SKM-1 (cell line): ENCODE results near the gene TMBIM1.
"Not testable (repeated sequence)": the region's sequence is repeated elsewhere in the genome, so short reads cannot be mapped to it uniquely, and the experiment has no call there.

ENCODE experiments used
- DNase-seq: peaks from one replicate; lab custom pipeline; 2025; ENCODE audit not compliant: unreplicated experiment; lab: John Stamatoyannopoulos, UW

The TMBIM1 gene

DNA sequence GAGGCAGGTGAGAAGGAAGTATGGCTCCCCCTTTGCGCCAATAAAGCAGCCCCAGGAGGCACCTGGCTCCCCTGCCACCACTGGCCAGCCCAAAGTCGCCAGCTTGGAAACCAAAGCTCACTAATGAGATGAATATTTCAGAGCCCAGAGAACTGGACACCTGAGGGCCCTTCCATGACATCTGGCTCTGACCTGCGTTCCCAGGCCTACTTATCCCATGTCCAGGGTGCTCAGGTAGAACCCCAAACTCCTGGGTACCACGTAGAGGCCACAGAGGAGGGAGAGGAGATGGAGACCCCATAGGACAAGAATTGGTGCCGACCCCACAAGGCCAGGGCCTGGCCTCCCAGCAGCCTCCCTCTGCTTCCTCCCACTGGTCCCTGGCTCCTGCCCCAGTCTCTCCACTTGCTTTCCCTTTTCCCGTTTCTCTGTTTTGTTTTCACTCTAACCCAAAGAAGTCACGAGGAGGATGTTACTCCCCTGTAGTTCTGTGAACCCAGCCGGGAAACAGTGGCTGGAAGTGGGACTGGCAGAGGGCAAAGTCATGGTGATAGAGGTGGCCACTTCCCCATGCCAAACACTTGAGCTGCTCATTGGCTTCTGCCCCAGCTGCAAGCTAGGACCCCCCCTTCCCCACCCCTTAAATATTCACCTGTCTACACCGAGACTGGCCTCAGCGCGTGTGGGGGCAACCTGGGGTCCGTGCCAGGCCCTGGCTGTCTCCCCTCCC lies 820 bp downstream of the TMBIM1 start:
- DNase-seq = no peak

DNA sequence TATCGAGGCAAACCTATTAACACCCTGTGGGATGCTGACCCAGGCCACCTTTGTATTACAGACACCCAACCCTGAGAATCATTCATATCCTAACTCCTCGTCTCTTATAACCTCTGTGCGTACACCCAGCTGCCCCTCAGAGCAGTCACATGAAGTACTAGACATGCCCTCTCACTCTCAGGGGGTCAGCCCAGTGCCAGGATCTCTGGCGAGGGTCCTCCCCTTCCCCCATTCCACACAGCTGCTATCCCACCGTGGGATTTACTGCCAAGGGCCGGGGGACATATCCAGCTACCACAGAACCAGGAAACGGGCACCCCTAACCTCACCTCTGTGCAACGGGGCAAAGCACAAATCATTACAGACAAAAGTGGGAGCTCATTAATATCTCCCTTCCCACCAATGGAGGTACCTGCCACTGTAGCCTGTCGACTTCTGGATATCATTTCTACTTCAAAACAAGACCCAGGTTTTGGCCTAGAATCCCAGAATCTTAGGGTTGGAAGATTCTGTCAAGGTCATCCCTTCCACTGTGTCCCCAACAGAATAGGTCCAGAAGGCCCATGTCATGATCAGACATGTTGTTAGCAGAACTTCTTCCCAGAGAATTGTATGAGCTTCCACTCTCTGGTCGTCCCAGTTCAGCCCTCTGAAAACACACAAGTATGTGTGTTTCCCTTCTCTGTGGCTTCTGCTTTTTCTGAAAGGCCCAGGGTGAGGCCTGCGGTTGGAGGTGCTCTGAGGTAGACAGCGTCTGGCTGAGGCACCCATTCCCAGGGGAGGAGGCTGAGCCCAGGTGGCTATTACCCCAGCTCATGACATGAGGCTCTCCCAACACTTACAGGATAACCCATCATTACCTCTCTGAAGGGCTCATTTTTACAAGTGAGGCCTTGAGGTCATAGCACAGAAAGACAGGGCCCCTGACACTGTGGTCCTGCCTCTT lies 1.7 kb downstream of the TMBIM1 start:
- DNase-seq = peak; percentile 47

DNA sequence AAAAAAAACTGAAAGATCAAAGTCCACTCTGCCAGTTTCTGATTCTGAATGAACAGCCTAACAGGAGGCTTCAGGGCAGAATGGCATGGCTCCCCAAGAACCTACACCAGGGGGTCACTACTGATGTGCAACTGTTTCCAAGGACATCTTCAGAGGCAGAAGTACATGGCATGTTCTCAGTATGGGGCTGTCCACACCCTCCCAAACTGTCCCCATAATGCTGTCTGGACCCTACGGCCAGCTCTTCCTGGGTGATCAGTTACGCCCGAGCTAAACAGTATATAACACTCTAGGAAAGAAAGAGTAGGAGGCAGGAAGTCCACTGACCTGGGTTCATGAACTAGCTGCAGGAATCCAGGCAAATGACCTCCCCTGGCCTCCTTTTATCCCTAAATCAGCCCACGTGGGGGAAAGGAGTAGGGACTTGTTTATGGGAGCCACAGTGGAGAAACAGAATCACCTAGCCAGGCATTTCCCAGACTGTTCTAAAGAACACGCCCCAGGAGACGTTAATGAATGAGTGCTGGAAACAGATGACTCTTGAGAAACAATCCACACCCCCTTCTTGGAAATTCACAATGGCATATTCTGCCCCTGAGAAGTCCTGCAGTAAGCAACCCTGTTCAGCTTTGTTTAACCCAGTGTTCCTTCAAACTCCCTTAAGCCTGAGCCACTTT lies 2.5 kb downstream of the TMBIM1 start:
- DNase-seq = no peak

DNA sequence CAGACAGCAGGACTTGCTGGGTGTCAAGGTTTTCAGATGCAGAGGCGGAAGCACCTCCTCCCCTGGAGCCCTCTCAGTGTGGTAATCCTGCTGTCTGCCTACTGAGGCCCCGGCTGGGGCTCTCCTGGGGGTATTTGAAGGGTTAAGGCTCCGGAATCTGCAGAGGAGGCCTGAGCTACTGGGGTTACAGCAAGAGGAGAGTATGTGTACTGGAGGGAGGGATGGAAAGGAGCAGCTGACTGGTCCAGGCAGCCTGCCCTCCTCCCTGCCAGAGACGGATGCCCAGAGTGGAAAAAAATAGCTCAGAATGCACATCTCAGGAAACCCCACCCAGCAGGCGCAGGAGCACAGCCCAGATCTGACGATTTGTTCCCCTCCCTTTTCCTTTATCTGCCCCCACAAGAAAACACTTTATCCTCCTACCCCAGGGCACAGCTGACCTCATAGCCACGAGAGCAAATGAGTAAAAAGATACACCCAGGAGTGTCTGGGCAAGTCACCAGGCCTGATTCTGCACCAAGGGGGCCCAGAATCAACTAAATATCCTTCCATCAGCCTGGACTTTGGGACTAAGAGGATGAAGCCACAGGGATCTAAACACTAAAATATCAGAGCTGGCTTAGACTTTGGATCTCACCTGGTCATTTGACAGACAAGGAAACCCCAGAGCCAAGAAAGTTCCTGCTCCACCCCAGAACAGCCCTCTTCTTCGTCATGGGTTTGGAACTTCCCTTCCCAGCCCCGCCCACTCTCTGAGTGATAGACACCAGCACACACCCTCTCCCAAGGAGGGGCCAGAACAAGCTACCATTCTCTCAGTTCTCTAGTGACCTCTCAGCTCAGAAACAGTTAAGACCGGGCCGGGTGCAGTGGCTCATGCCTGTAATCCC lies 5.5 kb downstream of the TMBIM1 start:
- peak; percentile 84 for DNase-seq

DNA sequence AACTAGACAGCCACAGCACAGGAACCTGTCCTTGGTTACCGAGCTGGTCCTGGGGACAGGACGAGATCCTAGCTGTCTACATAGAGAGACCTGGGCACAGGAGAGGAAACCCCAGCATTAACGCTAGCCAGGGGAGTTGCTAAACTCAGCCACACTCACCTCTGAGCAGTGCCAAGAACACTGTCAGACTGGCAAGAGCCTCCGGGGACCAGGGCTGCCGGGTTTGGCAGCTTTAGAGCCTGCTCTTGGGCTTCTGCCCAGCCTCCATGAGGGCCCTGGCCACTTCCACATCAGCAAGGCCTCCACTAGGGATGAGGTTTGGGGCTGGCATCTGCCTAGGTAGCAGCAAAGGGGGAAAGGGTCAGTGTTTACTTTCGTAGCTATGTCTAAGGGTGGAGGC lies 6.7 kb downstream of the TMBIM1 start:
- no peak for DNase-seq

DNA sequence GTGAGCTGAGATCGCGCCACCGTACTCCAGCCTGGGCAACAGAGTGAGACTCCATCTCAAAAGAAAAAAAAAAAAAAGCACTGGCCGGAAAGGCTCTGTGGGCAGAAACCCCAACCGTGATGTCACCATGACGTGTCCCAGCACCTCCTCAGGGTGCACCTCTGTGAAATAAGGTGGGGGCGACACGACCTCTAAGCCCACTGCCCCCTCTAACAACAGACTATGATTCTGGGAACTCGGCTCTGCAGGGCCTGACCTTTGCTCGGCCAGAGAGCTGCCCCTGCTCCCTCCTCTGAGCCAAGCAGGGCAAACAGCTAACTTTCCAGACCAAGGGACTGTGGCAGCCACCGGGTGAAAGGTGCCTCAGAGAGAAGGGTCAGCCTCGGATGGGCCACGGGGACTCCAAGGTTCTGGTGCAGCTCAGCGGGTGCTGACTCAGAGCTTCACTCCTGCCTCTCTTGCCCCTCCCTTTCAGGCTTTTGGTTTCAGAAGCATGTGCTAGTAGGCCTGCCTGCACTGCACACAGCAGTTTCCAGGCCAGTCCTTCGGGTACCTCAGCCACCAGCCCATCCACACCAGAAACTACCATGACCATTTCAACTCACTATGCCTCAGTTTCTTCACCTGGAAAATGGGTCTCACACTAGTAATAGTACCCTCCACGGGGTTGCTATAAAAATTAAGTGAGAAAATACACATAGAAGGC lies 8.0 kb downstream of the TMBIM1 start:
- DNase-seq = no peak

DNA sequence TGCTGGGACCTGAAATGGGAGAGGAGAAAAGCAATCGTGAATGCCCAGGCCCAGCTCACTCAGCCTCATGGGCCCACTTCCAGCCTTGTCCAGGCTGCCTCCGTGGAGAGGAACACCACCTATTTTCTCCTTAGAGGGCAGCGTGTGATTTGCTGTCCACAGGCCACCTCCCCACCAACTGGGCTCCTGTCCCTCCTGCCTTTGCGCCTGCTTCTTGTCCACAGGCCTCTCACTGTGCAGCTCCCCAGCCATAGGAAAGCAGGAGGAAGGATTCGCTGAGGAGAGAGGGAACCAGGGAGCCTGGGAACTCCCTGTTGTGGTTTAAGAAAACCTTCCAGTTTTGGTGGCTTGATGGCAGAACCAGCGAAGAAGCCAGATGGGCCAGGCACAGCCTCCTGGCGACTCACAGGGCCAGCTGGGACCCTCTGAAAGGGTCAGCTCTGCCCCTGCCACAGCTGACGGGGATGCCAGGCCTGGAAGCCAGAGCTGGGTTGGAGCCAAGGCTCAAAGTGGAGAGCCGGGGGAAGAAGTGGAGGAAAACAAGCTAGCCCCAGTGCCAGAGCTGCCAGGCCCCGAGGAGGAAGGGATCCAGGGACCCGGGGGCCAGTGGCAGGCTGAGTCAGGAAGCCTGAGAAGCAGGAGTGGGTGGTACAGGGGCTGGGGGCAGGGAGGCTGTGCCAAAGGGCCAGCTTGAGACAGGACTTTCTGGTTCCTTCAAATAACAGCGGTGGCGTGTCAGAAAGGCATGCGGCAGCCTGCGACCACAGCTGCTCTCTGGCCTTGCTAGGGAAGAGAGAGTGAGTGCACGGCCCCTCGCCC lies 9.9 kb downstream of the TMBIM1 start:
- no peak for DNase-seq

DNA sequence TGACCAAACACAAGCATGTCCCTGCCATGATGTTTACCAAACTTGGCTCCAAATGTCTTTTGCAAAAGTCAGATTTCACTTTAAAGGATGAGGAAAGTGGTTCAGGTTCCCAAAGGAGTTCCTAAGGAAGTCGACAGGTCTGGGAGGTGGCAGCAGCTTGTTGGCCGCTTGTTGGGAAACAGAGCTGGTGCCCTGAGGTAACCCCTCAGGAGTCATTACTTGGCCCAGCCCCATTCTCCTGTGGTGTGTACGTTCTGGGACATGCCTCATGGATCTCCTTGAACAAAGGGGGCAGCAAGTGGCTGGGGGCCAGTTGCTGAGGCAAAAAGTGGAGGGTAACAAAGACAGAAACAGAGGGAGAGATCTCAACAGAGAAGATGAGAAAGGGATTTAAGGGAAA lies 10.9 kb downstream of the TMBIM1 start:
- DNase-seq = no peak

DNA sequence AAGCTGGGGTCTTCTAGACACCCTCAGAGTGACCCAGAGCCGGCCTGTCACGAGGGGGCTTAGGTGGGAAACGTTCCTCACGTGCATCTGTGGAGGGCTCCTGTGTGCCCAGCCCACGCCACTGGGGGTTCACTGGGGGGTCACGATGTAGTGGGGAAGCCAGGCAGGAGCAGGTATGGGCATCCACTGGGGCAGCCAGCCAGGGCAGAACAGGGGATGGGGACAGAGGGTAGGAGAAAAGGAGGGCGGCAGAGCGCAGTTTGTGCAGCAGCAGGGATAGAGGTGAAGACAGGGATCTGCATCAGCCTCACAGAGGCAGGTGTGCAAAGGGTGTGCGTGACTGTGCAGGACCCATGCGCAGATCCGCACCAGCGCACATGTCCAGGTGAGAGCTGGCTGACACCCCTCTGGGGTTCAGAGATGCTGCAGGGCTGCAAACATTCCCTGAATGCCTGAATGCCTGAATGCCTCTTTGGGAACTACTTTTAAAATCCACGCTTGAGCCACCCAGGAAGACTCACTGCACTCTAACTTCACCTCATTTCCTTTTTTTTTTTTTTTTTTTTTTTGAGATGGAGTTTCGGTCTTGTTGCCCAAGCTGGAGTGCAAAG lies 11.9 kb downstream of the TMBIM1 start:
- no peak for DNase-seq

DNA sequence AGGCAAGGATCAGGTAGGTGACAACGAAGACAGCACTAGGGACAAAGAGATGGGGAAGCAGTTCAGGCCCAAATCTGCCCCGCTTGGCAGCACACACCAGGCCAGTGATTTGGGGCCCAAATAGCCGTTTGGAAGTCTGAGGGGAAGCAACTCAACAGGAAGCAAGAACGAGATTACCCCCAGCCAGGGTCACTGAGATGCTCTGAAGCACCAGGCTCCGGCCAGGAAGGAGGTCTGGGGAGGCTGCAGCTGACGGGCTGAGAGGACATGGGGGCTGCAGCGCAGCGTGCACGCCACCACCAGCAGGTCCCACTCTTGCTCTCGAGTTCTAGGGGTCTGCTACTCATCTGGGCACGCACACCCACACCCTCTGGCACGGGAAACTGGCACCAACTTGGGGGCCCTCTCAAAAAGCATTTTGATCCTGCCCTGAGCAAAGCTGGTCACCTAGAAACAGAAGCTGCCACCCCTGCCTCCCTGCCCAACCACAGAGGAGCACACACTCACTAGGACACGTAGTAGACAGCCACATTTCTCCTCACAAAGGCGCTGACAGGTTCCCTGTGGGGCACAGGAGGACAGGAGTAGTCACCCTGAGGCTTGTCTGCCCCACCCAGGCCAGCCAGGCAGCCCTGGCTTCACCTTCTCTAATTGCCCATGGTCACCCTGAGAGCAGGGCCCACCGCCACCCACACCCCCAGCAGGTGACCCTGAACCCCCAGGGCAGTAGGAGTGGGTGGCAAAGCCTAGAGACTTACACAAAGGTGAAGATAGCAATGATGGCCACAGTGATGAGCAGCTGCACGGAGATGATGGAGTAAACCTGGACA lies 13.6 kb downstream of the TMBIM1 start:
- no peak for DNase-seq

DNA sequence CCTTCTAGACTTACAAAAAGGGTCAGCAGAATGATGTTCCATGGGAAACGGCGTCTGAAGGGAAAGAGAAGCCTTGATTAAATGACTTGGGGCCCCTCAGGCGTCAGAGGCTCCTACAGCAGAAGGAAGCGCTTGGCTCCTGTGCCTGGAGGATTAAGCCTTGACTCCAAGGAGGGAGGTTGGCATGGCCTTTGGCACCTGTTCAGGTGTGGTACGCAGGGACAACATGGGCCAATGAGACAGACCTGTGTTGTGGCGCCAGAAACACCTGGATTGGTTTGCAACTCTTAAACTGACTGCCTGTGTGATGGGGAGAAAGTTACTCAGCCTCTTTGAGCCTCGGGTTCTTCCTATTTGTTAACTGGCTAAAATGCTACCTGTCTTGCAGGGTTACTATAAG lies 14.4 kb downstream of the TMBIM1 start:
- no peak for DNase-seq

DNA sequence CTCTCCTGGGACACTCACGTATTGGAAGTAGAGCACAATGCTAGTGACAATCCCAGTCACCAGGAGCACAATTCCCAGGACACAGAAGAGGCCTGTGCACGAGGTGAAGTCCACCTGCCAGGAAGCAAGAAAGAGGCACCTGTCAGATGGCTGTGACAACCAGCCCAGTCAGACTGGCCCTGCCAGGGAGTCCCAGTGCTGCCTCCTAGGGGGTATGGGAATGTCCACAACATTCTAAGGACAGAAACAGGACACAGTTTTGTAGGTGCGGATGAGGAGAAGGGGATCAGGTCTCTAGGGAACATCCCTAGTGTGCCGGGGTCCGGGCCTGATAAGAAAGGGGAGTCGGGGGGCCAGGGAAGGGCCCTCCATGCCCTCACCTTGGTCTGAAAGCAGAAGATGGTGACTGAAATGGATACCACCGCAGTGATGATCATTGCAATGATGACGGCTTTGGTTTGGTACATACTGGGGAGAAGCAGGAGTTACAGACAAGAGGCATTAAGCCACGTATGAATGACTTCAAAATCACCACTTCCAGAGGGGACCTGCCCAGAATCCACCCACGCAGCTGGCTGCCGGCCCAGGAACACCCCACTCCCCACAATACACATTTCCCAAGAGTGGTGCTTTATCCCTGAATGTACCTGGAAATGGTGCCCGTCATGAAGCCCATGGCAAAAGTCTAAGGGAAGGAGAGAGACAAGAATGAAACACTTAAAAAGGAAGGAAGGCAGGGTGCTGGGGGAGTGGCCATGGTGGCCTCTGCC lies 15.1 kb downstream of the TMBIM1 start:
- no peak for DNase-seq

DNA sequence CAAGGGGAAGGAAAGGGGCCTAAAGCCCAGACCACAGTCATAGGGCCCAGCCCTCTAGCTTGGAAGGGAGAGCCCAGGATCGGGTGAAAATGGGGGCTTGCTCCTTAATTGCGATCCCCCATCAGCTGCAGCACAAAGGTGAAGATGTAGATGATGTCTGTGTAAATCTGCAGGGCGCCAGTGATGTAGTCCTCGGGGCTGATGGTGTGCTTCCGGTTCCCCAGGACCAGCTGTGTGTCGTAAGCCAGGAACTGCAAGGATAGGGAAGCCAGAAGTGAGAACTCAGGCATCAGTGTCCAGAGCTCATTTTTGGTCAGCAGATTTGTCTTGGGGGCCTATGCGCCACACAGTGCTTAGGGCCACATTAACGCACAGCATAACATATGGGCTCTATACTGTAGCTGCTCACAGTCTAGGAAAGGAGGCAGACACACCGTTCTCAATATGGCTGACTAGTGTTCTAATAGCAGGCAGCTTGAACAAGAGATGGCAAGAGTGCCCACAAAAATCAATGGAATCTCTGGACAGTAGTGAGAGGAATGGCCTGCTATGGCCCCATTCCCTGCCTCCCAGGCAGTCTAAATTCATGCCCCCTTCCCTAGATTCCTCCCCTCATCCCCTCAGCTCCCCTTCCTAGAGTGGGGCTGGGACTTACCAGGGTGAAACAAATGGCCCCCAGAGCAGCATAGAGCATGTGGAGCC lies 16.8 kb downstream of the TMBIM1 start:
- no peak for DNase-seq

DNA sequence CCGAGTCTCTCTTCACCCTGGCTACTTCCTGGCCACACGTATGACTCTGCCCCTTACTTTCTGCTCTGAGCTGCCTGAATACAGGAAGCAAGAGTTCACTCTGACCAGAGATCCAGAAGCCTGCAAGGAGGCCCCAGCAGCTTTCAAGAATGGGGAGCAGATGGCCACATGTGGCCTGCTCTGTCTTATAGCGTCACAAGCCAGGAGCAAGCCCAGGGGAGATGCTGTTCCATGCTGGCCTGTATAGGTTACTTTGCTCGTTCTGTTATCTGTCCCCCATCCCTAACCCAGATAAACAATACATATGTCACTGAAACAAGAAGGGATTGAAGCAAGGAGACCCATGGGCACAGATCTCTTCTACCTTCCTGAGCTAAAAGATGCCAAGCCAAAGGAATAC lies 17.7 kb downstream of the TMBIM1 start:
- no peak for DNase-seq

DNA sequence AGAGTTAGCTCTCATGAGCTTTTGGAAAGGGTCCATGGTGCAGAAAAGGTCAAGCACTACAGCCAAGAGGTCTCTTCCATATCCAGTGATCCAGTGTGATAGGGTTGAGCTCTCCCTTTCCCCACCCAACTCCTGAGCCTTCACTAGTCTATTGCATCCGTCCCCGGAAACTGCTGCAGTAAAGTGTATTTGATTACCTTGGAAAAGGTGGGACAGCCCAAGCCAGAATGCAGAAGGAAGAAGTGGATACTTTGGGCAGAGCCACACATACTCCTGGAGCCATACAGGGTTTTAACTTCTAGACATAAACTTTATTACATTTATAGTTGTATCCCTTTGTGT lies 18.4 kb downstream of the TMBIM1 start:
- no peak for DNase-seq

DNA sequence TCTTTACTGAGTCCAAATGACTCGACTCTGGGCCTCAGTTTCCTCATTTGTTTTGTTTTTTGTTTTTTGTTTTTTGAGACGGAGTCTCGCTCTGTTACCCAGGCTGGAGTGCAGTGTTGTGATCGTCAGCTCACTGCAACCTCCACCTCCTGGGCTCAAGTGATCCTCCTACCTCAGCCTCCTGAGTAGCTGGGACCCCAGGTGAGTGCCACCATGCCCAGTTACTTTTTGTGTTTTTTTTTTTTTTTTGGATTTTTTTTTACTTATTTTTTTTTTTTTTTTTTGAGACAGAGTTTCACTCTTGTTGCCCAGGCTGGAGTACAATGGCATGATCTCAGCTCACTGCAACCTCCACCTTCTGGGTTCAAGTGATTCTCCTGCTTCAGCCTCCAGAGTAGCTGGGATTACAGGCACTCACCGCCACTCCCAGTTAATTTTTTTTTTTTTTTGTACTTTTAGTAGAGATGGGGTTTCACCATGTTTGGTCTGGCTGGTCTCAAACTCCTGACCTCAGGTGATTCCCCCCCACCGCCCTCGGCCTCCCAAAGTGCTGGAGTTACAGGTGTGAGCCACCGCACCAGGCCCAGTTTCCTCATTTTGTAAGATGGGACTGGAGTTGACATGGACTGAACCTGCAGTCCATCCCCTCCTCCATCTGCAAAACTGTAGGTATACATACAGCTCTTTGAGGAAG lies 18.9 kb downstream of the TMBIM1 start:
- not testable (repeated sequence) for DNase-seq
